K562 (cell line): ENCODE measurements around the gene PDE6D. TPM values are rescaled to one million over a fixed set of nuclear protein-coding genes. Genes with fewer than 3 reads are reported as not detected.
A peak's percentile ranks its signal among the peaks of the same experiment; 100 is the strongest.

Source experiments
- ATF7 ChIP-seq: fragments of 450-650 bp; IDR thresholded peaks from 2 replicates; pipeline ENCODE4 v1.7.1; 2014; ENCODE audit warnings: mild to moderate bottlenecking, moderate library complexity
- COPS2 ChIP-seq: fragments of 450-650 bp; conservative IDR thresholded peaks from 2 replicates; pipeline ENCODE4 v1.6.1; 2016; ENCODE audit warnings: mild to moderate bottlenecking, moderate library complexity
- DPF2 ChIP-seq: fragments of 450-650 bp; IDR thresholded peaks from 2 replicates; pipeline ENCODE4 v1.6.1; 2016
- HDAC3 ChIP-seq: fragments of 450-650 bp; IDR thresholded peaks from 2 replicates; pipeline ENCODE4 v1.6.1; 2018; ENCODE audit warnings: borderline replicate concordance, mild to moderate bottlenecking, moderate library complexity; ENCODE audit not compliant: partially characterized antibody
- HDGF ChIP-seq: fragments of 450-650 bp; IDR thresholded peaks from 2 replicates; pipeline ENCODE4 v1.6.1; 2016
- KAT7 ChIP-seq: sonication (generic); formaldehyde crosslinking; IDR thresholded peaks from 2 replicates; pipeline ENCODE4 v1.8.0; 2022; ENCODE audit warnings: missing genetic modification reagents, mild to moderate bottlenecking, borderline replicate concordance
- KLF6 ChIP-seq: fragments of 250-450 bp; sonication (Bioruptor Pico); IDR thresholded peaks from 2 replicates; pipeline ENCODE4 v1.4.0; 2020; ENCODE audit warnings: mild to moderate bottlenecking, moderate library complexity, borderline replicate concordance
- MYNN ChIP-seq, 2 experiments: sonication (generic); formaldehyde crosslinking in 1 of 2; IDR thresholded peaks; 2 replicates each; pipeline versions ENCODE4 v1.5.0 to v1.6.1; 2016 to 2020; ENCODE audit warnings: antibody characterized with exemption in 1 of 2, missing genetic modification reagents in 1 of 2
- NCOA2 ChIP-seq, 2 experiments: fragments of 450-650 bp; IDR thresholded peaks; 2 replicates each; pipeline ENCODE4 v1.6.1; 2018; ENCODE audit warnings: mild to moderate bottlenecking in 2 of 2, moderate library complexity in 1 of 2; ENCODE audit not compliant: partially characterized antibody in 2 of 2
- NFE2 ChIP-seq: IDR thresholded peaks from 2 replicates; pipeline ENCODE4 v1.6.1; 2014; ENCODE audit warnings: antibody characterized with exemption, low read depth
- NR2F6 ChIP-seq: fragments of 450-650 bp; formaldehyde crosslinking; IDR thresholded peaks from 2 replicates; pipeline ENCODE4 v1.4.0; 2020; ENCODE audit warnings: mild to moderate bottlenecking
- NRF1 ChIP-seq, 2 experiments: fragments of 450-650 bp; IDR thresholded peaks in 1 of 2; conservative IDR thresholded peaks in 1 of 2; 2 replicates each; pipeline ENCODE4 v1.6.1; 2014; ENCODE audit warnings: mild to moderate bottlenecking in 2 of 2
- PRDM10 ChIP-seq: fragments of 450-650 bp; IDR thresholded peaks from 2 replicates; pipeline ENCODE4 v1.6.1; 2018; ENCODE audit not compliant: partially characterized antibody
- SMAD1 ChIP-seq: fragments of 150-350 bp; IDR thresholded peaks from 2 replicates; pipeline ENCODE4 v1.6.1; 2014; ENCODE audit warnings: low read length, low read depth; ENCODE audit not compliant: partially characterized antibody
- SNAPC5 ChIP-seq: fragments of 250-450 bp; sonication (Bioruptor Pico); IDR thresholded peaks from 2 replicates; pipeline ENCODE4 v1.8.0; 2021; ENCODE audit warnings: moderate library complexity, mild to moderate bottlenecking, inconsistent platforms
- TAL1 ChIP-seq: fragments of 450-650 bp; IDR thresholded peaks from 2 replicates; pipeline ENCODE4 v1.6.1; 2016; ENCODE audit warnings: mild to moderate bottlenecking
- USF1 ChIP-seq: sonication (generic); formaldehyde crosslinking; IDR thresholded peaks from 2 replicates; pipeline ENCODE4 v1.9.0; 2022; ENCODE audit warnings: mild to moderate bottlenecking, missing genetic modification reagents
- WHSC1 ChIP-seq: IDR thresholded peaks from one replicate; pipeline ENCODE4 v1.6.1; 2012; ENCODE audit warnings: low read length, control low read depth, inconsistent platforms
- ZBED1 ChIP-seq: IDR thresholded peaks from 2 replicates; pipeline ENCODE4 v1.6.1; 2014
- ZKSCAN3 ChIP-seq: fragments of 250-450 bp; sonication (Bioruptor Pico); IDR thresholded peaks from 2 replicates; pipeline ENCODE4 v1.4.0; 2020
- ZNF316 ChIP-seq: fragments of 450-650 bp; IDR thresholded peaks from 2 replicates; pipeline ENCODE4 v1.6.1; 2016
- ZNF395 ChIP-seq: fragments of 200-800 bp; sonication (Bioruptor generic); IDR thresholded peaks from 2 replicates; pipeline ENCODE4 v1.6.1; 2017; ENCODE audit warnings: missing genetic modification characterization, missing compliant biosample characterization
- ZNF589 ChIP-seq: fragments of 200-800 bp; sonication (Bioruptor generic); IDR thresholded peaks from 2 replicates; pipeline ENCODE4 v1.6.1; 2016; ENCODE audit warnings: low read depth, missing genetic modification characterization, missing compliant biosample characterization
- ZNF699 ChIP-seq: fragments of 250-450 bp; sonication (Bioruptor Pico); IDR thresholded peaks from 2 replicates; pipeline ENCODE4 v1.8.0; 2021; ENCODE audit warnings: mild to moderate bottlenecking, moderate library complexity; ENCODE audit not compliant: insufficient replicate concordance
- polyA plus RNA-seq, 8 experiments: library from polyadenylated mRNA; depleted of rRNA in 4 of 8; stranded (reverse) in 5 of 8; unstranded in 3 of 8; fragments of >200 nt; fragmentation: Nextera tagmentation in 2 of 8; fragmentation: Illumina TruSeq in 1 of 8; extraction: Ambion mirVana in 2 of 8; extraction: Trizol in 1 of 8; gene quantifications; 2 replicates each; pipeline versions ENCODE4 v1.2.1 to v1.2.3, GENCODE V29; 2011 to 2014; ENCODE audit warnings: inconsistent platforms in 1 of 8, missing spikeins in 1 of 8
- total RNA-seq, 7 experiments: library from RNA; depleted of rRNA in 6 of 7; stranded (reverse); fragments of >200 nt in 6 of 7; fragmentation: Illumina TruSeq in 2 of 7; extraction: Trizol in 2 of 7; gene quantifications; 2 replicates each; pipeline versions ENCODE4 v1.2.1 to v1.2.3, GENCODE V29; 2011 to 2021; ENCODE audit warnings: low replicate concordance in 1 of 7

PDE6D gene
- total and polyA plus RNA-seq, 9 of the 15 experiments (the other 6 are each of a cell fraction or from before 2014, with no cell fraction given), result 0.65 to 11.6 (median 7.0) TPM

GRCh38 chr2:231709981-231710798, 70.9 kb downstream of the PDE6D start (continued):
- TF ChIP-seq ZNF395 (CRISPR knock-in tag), result peak; percentile 79
- TF ChIP-seq NCOA2 (IDR thresholded peaks at IDR 0.05; ENCODE audit: partially characterized antibody in 2 of 2), result no peak
- TF ChIP-seq ZNF699 (CRISPR knock-in tag), result no peak
- no peak for TF ChIP-seq WHSC1
- no peak for TF ChIP-seq PRDM10
- no peak for TF ChIP-seq NR2F6 (CRISPR knock-in tag)
- TF ChIP-seq HDAC3, result no peak
- no peak for TF ChIP-seq ZKSCAN3
- peak in 1 of 2 experiments; percentile 78; a peak in 2 of 4 replicates for TF ChIP-seq NRF1 (conservative IDR thresholded peaks at IDR 0.05 in 1 of 2, IDR thresholded peaks at IDR 0.05 in 1 of 2)
- TF ChIP-seq TAL1, result no peak
- TF ChIP-seq ZBED1, result 0 out of 2 replicates have a peak, but pooled peaks have one; percentile 27
- TF ChIP-seq ATF7, result 0 out of 2 replicates have a peak, but pooled peaks have one; percentile 24
- TF ChIP-seq ZNF589, result no peak
- no peak for TF ChIP-seq KLF6 (CRISPR knock-in tag)
- no peak for TF ChIP-seq MYNN (IDR thresholded peaks at IDR 0.05)
- no peak for TF ChIP-seq MYNN (CRISPR knock-in tag; IDR thresholded peaks at IDR 0.05)
- no peak for TF ChIP-seq DPF2
- TF ChIP-seq ZNF316, result no peak
- no peak for TF ChIP-seq KAT7 (CRISPR knock-in tag)
- TF ChIP-seq SMAD1, result no peak
- no peak for TF ChIP-seq HDGF
- no peak for TF ChIP-seq SNAPC5 (CRISPR knock-in tag)
- TF ChIP-seq NFE2, result no peak
- no peak for TF ChIP-seq COPS2
- peak; percentile 67 for TF ChIP-seq USF1 (CRISPR knock-in tag)
